Measurements from ENCODE around the gene RNU6-1.

DNA sequence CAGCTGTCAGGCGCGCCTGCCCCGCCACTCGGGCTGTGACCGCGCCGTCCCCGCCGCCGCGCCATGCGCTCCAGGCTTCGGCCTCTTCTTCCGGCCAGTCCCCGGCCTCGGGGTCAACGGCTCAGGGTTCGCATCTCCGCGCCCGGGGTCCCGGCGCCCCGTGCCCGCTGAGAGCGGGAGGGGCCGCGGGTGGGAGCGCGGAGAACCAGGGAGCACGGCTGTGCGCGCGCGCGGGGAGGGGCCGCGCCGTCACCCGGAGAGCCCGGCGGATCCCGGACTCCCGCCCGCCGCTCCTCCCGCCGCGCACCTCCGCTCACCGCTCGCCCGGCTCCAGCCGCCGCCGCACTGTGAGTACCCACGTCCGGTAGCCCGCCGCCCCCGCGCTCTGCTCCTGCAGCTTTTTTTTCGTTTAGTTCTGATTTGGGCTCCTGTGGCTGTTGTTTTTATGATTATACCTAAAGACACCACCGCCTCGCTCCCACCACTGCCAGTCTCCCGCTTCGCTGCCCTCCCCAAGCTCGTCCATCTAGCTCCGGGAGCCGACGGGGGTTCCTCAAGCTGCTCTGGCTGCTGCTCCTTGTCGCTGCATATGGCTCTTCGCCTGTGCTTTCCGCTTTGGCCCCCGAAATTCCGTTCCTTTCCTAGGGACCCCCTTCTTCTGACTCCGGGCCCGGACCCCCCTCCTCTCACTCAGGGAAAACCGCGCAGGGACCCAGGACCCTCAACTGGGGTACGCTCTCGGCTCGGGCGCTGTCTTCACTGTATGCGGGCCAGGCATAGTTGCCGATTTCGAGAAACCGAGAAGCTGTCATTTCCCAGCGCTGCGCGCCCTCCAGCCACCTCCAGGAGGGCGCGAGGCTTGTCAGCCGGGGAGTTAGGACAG is 16.3 kb downstream of the RNU6-1 start:
- TF ChIP-seq CTCF (IDR thresholded peaks at IDR 0.05) (no peak), POLR2AphosphoS5 (IDR thresholded peaks at IDR 0.05) (no peak)

Measured in sigmoid colon (tissue), 4 donors.